SHP77 (cell line): ENCODE results near the gene XYLT1.
A peak's percentile ranks its signal among the peaks of the same experiment; 100 is the strongest.

Experiments used
- DNase-seq, 2 experiments: peaks; one replicate each; lab custom pipeline; 2025; lab: John Stamatoyannopoulos, UW

Gene XYLT1

DNA sequence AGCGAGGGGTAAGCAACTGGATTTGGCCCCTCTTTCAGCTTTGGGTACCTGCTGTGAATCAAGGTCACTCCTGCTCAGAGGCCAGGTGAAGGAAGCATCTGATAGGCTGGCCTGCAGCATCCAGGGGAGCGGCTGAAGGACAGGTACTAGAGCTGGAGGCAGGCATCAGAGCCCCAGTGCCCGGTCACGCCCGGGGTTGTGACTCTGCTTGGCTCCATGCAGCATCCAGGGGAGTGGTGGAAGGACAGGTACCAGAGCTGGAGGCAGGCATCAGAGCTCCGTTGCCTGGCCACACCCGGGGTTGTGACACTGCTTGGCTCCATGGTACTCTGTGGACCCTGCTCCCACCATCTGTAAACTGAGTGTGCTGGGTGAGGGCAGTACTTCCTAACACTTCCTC lies 189.7 kb downstream of the XYLT1 start:
- no peak for DNase-seq

DNA sequence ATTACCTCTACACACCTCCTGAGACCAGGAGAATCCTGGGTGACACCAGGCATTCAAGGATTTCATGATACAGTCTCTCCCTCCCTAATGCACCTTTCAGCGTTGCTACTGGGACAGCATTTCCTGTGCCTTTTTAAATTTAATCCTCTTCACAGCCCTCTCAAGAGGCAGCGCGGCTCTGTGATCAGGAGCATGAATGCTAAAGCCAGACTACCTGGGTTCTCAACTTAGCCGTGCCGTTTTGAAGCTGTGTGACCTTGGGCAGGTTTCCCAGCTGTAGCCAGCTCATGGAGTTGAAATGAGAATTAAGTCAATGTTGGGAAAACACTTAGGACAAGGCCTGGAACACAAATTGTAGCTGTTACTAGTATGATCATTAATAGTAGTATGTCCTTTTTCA lies 191.8 kb downstream of the XYLT1 start:
- no peak for DNase-seq

DNA sequence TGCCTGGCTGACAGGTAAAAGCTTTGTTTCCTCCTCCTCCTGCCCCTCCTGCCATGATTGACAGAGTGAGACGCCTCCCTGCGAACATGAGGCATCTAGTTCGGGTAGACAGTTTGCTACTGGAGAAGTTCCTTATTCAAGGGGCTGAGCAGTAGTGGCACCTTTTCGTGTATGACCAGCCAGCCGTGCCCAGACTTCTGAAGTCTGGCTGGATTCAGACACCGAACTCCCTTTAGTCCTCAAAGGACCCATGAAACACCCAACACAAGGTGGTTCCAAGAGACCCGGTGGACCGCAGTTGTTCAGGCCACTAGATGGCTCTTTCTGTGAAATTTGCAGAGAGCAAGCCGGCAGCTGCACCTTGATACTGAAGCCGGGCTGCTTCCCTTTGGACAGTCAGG lies 192.8 kb downstream of the XYLT1 start:
- DNase-seq, result peak in 1 of 2 experiments; percentile 30

DNA sequence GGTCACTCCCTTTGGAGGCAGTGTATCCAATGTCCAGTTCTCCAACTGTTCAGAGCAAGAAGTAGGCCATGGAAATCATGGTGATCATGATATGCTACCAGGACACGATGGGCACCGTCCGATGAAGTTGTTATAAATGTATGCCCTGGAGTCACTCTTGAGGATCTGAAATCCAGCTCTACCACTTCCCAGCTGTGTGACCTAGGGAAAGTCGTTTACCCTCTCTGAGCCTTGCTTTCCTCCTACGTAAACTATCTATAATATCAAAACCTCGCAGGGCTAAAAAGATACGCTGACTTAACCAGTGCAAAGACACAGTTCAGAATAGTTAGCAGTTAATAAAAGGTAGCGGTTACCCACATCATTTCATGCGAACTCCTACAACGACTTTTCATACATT lies 194.2 kb downstream of the XYLT1 start:
- DNase-seq, result no peak

DNA sequence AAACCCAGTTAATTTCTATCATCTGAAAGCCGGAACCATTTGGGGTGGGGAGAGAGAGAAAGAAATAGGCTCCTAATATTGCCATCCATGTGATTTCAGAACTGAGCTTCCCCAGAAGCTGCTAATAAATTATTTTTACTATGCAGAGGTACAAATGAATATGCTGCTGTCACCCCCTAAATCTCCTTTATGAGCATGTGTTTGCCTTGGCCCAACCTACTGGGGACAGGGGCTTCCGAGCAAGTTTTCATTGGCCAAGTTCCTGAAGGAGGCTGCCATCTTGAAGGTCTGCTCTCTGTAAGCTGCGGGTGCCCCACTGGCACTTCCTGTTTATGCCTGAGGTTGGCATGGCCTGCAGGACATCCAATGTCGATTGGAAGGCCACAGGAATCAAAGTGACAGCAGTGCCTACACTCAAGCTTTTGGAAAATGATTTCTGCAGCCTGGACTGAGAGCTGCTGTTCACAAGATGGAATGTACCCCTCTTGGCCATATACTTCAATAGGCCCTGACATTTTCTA lies 194.7 kb downstream of the XYLT1 start:
- DNase-seq, result no peak

DNA sequence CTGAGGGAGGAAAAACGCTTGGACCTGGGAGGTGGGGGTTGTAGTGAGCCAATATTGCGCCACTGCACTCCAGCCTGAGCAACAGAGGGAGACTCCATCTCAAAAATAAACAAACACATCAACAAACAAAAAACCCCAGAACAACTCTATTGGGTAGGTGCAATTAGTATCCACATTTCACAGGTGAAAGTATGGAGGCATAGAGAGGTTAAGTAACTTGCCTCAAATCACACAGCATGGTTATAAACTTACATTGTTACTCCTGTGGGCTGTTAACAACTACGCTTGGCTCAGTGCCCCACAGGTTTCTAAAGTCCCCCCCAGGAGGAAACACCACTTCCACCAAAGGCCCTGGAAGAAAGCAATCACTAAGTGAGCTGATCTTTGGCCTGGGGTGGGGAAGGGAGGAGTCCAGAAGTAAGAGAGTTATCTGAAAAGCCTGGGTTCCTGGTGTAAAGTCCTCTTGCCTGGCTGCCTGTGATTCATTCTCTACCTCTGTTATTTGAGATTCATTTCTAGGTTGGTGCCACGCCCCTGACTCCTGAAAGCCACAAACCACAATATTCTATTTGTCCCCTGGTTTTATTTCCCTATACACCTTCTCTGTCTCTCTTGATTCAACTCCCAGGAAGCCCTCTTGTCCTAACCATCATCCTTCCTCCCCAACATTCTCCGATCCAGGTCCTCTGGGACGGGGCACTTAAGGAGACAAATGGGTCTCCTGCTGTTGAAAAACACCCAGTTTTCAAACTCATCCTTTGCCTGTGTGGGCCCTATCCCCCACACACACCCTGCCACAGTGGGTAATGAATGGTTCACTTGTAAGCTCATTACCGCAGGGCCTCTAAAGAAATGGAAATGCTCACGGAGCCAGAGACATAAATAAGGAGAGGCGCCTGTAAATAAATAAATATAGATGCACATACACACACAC lies 195.4 kb downstream of the XYLT1 start:
- DNase-seq, result no peak

DNA sequence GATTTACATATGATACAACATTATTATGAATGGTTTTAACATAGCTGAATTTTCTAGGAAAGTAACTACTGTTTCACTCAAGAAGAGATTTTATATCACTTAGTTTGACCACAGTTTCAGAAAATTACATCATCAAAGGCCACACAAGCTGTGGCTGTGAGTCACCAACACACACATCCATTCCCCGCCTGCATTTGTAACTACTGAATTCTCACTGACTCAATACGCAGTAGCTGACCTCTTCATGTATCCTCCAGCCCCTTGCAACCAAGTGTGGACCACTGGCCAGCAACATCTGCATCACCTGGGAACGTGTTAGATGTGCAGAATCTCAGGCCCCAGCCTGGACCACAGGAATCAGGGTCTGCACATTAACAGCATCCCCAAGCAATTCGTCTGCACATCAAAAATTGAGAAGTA lies 197.6 kb downstream of the XYLT1 start:
- no peak for DNase-seq

DNA sequence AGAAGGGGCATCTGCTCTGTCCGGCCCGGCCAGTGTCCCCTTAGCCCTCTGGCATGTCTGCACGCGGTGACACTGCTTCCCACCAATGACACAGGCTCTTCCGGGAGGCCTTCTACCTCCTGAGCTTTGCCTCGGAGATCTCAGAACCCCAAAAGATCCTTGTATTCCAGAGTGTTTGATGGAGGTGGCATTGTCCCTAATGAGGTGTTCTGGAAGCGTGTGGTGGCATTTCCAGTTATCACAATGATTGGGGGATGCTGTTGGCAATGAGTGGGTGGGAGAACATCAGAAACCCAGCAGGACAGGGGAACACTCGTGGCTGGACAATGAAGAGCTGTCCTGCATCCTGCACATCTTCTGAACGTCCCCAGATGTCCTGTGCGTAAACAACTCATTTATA lies 198.0 kb downstream of the XYLT1 start:
- DNase-seq, result no peak

DNA sequence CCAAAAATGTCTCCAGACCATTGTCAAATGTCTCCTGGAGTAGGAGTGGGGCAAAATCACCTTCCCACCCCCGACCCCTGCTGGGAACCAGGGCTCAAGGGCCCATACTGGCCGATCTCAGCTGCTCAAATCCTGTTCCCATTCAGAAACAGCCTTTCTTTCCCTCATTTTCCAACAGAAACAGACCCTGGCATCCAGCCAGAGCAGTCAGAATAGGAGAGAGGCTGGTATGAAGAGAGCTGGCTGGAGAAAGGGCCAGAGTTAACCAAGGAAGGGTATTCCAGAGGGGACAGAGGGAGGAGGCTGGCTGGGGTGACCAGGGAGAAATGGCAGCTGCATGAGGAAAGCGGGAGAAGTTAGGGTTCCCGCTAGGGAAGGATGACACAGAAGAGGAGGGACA lies 199.1 kb downstream of the XYLT1 start:
- DNase-seq, result peak in 1 of 2 experiments; percentile 1

DNA sequence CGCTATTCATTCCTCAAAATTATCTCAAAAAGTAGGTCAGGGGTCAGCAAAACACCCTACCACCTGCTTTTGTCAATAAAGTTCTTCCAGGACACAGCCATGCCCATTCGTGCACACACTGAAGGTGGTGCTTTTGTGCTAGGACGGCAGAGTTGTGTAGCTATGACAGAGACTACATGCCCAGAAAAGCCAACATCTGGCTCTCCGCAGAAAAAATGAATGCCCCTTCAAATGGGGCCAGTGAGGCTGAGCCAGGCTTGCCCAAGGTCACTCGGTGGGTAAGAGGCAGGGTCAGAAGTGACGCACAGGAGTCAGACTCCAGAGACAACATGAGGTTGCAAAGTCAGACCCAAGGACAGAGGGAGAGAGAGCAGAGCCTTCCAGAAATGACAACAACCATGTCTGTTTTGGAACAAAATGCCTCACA lies 200.1 kb downstream of the XYLT1 start:
- DNase-seq, result no peak

DNA sequence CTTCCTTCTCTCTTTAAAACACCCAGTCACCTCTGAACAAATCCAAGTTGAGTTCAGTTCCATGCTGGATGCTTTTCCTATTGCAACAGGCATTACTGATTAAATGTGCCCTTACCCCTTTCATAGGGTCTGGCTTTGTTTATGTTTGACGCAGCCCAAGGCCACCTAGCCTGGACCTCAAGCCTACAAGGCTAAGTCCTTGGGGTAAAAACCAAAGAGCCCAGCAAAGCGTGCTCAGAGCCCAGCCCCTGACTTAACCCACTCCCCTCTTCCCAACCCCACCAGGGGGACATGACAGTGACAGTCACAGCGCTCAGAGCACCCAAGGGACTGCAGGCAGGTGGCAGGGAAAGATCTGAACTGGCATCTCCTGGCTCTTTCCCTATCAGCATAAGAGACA lies 200.6 kb downstream of the XYLT1 start:
- DNase-seq, result peak in 1 of 2 experiments; percentile 17

DNA sequence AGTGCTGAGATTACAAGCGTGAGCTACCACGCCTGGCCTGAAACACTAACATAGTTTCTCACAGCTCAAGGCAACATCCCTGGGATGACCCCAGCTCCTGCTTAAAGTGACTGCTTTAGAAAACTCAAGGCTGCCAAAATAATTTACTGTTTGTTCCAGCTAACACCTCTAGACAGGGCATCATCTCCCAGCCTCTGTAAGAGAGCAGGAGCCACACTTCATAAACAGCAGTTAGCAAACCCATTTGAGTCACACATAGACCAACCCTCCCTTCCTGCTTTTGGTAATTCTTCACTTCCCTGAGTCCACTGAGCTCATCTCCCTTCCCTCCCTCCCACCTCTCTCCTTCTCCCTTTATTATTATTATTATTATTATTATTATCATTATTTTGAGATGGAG lies 201.3 kb downstream of the XYLT1 start:
- DNase-seq, result no peak

DNA sequence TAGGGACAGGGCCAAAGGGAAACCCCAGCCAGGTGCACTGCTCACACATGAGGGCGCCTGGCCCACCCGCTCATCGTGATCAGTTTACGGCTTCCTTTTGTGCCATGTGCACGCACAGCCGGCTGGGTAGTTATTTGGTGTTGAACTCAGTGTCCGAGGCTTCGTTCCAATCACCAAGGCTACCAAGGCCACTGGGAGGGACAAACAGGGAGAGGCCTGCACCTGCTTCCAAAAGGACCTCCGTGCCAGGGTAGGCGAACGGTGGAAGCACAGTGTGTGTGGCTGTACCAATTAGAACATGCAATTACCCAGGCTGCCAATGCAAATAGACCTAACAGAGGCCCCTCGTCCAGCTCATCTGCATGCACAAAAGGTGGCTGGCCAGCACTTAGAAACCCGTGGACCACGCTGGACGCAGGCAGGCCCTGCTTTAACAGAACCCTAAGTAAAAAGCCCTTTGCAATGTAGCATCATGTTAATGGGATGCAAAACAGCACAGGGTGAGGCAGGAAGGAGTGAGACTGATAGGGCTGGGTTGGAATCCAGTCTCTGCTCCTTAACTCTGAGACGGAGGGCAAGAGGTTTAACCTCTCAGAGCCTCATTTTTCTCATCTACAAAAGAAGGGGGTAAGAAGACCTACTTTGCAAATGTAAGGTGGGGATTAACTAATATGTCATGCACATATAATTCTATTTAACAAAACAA lies 204.0 kb downstream of the XYLT1 start:
- peak; percentile 81 to 91 for DNase-seq

DNA sequence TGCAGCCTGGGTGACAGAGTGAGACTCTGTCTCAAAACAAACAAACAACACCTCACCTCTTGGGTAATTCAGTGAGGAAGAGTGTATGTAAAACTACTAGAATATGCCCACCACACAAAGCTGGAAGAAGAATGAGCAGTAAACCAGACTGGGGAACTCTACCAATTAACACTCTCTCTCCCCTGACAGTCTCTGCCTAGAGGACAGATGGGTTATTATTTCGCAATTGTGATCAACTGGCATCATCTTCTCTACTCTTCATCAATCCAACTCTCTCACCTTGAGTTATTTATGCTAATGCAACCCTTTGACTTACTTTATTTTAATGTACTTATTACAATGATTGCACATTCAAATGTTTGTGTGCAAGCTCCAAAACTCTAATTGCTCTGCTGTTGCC lies 205.6 kb downstream of the XYLT1 start:
- DNase-seq, result no peak

DNA sequence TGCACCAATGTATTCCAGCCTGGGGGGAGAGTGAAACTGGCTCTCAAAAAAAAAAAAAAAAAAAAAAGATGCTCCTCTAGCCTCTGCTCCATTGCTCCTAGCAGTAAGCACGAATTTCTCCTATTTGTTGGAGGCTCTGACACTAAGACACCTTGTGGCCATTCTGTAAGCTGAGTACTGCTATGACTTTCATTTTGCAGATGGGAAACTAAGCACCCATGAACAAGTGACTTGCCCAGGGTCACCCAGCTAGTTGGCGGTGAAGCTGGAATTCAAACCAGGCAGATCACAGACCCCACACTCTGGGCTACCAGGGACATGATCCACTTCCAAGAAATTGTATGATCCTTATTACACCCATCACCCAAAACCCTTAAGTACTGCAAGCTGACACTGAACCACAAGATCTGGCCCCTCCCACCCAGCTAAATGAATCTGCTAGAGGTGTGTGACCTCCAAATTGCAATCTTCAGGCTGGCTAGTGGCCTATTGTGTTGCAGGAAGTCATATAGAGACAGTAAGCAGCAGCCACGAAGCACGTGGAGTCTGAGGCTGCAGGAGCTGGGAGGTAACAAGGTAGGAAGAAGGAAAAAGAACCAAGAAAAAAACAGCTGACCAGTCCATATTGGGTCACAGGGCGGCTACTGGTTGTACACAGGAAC lies 209.4 kb downstream of the XYLT1 start:
- no peak for DNase-seq

DNA sequence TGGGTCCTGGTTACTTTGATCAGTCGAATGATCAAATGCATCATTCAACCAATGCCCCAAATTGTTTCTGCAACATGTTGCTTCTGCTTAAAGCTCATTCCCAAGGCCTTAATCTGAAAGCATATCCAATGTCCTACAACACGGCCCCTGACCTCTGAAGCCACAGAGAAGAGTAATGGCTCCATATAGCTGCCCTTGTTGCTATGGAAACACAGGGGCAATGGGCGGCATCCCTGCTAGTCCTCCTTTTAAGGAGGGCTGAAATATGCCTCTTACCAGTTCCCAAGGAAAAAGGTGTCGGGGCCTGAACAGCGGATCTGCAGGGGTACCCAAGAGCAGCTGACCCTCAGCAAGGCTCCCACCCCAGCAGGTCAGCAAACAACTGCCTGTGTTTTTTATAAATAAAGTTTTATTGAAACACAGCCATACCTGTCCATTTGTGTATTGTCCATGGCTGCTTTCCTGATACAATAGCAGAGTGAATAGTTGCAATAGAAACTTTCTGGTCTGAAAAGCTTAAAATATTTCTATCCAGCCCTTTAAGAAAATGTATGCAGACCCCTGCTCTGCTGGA lies 210.4 kb downstream of the XYLT1 start:
- no peak for DNase-seq

DNA sequence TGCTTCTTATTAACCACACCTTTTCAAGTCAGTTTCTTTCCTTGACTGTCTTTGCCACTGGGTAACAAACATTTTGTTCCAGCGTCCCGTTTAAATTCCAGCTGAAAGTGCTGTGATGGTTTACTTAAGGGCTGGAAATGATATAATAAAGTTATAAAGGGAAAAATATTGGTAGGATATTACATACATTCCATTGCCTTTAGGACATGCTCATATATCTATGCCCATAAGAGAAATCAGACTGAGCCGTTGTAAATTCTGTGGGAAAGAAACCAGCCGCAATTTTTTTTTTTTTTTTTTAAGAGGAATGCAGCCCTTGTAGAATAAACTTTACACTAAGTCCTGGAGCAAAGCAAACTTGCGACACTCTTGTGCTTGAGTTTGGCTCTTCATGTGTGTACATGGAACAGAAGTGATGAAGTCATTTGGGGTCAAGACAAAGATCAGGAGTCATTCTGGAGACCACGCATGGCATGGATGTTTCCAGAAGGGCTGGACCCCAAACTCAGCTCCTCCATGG lies 210.9 kb downstream of the XYLT1 start:
- DNase-seq, result no peak

DNA sequence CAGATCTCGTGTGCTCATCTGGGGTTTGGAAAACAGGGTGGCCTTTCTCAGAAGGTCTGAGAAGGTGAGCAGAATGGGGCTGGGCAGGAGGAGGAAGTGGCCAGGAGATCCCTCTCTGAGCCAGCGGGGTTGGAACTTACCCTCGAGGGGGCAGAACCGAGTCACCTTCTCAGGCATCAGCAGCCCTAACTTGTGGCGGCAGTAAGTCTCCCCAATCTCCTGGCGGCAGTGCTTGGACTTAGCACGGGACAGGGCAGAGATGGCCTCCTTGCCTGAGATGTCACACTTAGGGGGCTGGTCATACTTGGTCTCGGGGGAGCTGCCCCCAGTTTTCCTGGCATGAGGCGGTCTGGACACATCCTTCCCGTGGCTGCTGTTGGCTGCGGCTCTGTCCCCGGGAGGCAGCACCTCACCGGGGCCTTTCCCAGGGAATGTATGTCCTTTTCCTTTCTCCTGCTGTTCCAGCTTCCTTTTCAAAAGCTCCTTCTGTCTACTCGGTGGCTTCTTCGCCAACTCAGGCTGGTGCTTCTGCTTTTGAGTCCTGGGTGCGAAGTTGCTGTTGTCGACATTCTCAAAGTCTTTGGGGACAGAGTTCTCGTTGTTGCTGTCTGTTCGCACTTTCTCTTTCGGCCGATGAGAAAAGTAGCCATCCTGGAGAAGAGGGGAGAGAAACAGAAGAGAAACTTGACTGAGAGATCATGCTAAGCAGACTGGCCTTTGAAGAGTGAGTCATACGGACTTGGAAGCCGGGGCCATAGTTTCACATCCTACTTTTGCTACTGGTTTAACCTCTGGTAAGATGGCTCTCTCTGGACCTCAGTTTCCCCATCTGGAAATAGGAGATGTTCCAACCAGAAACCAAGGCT lies 211.7 kb downstream of the XYLT1 start:
- DNase-seq, result no peak

DNA sequence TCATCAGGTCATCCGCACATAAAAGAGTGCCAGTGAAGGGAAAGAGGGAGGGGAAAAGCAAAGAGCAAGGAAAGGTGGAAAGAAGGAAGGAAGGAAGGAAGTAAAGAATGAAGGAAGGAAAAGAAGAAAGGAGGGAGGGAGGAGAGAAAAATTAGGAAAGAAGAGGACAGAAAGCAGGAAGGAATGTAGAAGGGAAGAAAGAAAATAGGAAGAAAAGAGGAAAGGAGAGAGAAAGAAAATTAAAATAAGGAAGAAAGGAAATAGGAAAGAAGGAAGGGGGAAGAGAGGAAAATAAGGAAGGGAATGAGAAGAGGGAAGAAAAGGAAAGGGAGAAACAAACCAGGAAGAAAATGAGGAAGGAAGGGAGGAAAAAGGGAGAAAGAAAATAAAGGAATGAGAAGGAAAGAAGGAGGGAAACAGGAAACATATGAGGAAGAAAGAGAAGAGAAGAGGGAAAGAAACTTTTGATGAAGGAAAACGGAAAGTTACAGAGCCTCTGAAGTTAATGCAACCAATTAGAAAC lies 212.6 kb downstream of the XYLT1 start:
- DNase-seq, result no peak

DNA sequence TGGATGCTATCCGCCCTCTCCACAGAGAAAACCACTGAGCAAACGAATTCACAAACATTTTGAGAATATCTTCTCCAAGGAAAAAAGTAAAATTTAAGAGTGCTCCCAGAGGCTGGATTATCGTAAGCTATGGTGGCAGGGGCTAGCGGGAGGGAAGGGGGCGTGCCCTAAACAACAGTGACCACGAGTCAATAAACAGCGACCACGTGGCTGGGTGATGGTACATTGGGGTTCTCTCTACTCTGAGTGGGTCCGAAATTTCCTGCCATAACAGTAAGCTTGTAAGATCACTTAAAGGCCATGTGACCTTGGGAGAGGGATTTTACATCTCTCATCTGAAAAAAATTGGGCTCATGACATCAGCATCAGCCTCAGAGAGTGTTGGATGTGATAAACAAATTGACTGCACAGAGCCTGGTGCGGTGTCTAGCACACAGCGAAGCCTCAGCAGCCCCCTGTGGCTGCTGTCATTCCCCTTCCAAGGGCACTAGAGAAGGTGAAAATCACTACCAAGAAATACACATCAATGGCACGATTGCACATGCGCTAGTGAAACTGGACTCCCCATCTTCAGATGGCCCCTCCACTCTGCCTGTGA lies 213.2 kb downstream of the XYLT1 start:
- no peak for DNase-seq
